Ectodermal cell (in vitro differentiated cells): Measurements from ENCODE around the gene LEUTX.

ENCODE experiments used
- H3K27ac ChIP-seq: 2 replicates; pipeline ENCODE4 v1.7.0; 2013; ENCODE audit warnings: mild to moderate bottlenecking, low read depth, low read length; ENCODE audit not compliant: insufficient read depth, poor library complexity, severe bottlenecking
- H3K27me3 ChIP-seq: 2 replicates; pipeline ENCODE4 v1.7.0; 2013; ENCODE audit warnings: mild to moderate bottlenecking, low read length; ENCODE audit not compliant: insufficient read depth, control insufficient read depth, poor library complexity, severe bottlenecking
- H3K36me3 ChIP-seq: one replicate; pipeline ENCODE4 v1.7.0; 2013; ENCODE audit warnings: low read length; ENCODE audit not compliant: control insufficient read depth, insufficient read depth
- H3K4me1 ChIP-seq: one replicate; pipeline ENCODE4 v1.7.0; 2013; ENCODE audit warnings: low read length; ENCODE audit not compliant: control insufficient read depth, insufficient read depth
- H3K4me3 ChIP-seq: 2 replicates; pipeline ENCODE4 v1.7.0; 2013; ENCODE audit warnings: low read depth, low read length, control low read depth; ENCODE audit not compliant: insufficient read depth
- H3K9me3 ChIP-seq: 2 replicates; pipeline ENCODE4 v1.7.0; 2013; ENCODE audit warnings: mild to moderate bottlenecking, low read length, moderate library complexity; ENCODE audit not compliant: control insufficient read depth
- WGBS, 2 experiments: methylation state at CpG; one replicate each; pipeline ENCODE4 v1.1.7; 2013; ENCODE audit warnings: missing lambda C conversion rate in 2 of 2; 5-methylcytosine and 5-hydroxymethylcytosine counted together

The LEUTX gene

DNA sequence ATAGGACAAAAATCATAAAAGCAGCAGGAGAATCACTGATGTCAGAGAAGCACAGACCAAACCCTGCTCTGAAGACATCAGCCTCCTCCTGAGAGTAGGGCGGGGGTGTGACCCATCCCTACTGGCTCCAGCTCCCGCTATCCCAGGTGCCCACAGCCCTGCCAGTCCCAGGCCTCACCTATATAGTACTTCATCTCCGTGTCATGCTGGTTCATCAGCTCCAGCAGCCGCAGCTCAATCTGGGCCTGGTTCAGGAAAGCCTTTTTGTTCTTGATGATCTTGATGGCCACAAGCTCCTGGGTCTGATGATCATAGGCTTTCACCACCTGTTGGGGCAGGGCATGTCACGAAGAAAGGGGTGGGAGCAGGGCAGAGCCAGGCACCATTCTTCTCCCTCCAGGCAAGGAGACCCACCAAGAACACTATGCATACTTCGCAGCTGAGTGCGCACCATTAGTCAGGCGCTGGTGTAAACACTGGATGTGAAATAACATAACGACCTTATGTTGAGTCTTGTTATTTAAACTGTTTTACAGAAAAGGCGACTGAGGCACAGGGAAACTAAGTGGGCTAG lies 51.1 kb downstream of the LEUTX start:
- peaks cover 64% of the 10 kb centered on the region for H3K36me3 ChIP-seq
- WGBS, 2 experiments = 95 to 96% methylated on average over 10 of the region's 10 CpGs

DNA sequence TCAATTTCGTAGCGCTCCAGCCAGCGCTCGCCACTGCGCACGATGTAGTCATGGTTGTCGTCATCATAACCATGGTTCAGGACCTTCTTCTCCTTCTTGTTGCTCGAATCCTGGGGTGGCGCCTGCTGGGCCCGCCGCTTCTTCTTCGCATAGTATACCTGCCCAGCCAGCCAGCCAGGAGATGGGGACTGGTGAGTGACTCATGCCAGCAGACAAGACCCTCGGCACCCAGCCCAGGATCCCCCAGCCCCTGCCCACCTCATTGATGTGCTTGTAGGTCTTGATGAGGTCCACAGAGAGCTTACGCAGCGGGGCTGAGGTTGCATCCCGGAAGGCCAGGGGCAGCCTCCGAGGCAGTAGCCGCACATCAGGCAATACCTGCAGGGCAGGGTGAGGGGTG lies 51.8 kb downstream of the LEUTX start:
- H3K36me3 ChIP-seq = peaks cover 69% of the 10 kb centered on the region
- no peak overlapping the region for H3K27ac ChIP-seq
- H3K9me3 ChIP-seq = no peaks in the 10 kb centered on the region
- 95 to 96% methylated on average over 18 of the region's 18 CpGs for WGBS, 2 experiments
- H3K4me1 ChIP-seq = peaks cover 11% of the 10 kb centered on the region
- no peak overlapping the region for H3K4me3 ChIP-seq
- H3K27me3 ChIP-seq = no peaks in the 10 kb centered on the region

More for the DNA sequence above, 51.1 kb downstream of the LEUTX start:
- Histone ChIP-seq H3K27ac (no peak overlapping the region), H3K4me1 (peaks cover 11% of the 10 kb centered on the region), H3K4me3 (no peak overlapping the region), H3K27me3 (no peaks in the 10 kb centered on the region), H3K9me3 (no peaks in the 10 kb centered on the region)

DNA sequence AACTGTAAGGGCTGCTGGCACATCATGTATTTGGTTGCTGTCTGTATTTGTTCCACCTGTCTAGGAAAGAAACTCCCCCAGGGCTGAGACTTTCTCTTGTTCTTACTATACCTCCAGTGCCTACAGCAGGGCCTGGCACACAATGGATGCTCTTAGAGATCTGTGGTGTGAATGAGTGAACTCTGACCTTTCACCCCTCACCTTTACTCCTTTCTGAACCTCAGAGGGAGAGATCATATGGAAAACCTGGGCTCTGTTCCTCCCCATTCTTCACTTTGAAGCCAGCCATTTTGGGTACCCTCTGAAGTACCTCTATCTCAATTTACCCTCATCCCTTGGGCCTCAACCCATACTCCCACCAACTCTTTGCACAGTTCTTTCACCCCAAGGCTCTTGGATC lies 52.2 kb downstream of the LEUTX start:
- no peak overlapping the region for H3K27ac ChIP-seq
- no peaks in the 10 kb centered on the region for H3K27me3 ChIP-seq
- peaks cover 65% of the 10 kb centered on the region for H3K36me3 ChIP-seq
- no peaks in the 10 kb centered on the region for H3K9me3 ChIP-seq
- peaks cover 11% of the 10 kb centered on the region for H3K4me1 ChIP-seq
- H3K4me3 ChIP-seq = no peak overlapping the region

DNA sequence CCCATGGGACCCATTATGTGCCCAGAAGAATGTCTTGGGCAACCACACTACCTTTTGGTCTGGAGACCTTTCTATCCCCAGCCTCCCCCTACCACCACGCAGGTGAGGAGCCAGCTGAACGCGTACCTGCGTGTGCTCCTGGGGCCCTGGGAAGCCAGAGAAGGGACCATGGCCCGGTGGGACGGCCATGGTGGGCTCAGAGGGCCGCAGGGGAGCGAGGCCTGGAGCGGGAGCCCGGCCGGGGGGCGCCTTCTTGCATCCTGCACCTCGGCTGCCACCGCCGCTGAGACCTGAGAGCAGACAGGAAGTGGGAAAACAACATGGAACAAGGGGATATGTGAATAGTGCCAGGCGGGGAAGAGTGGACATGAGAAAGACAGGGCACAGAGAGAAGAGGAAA lies 53.0 kb downstream of the LEUTX start:
- Histone ChIP-seq H3K36me3 (peaks cover 66% of the 10 kb centered on the region), H3K9me3 (no peaks in the 10 kb centered on the region), H3K4me1 (peaks cover 11% of the 10 kb centered on the region), H3K4me3 (no peak overlapping the region), H3K27ac (no peak overlapping the region), H3K27me3 (no peaks in the 10 kb centered on the region)
- 96% methylated on average over 16 of the region's 16 CpGs for WGBS, 2 experiments

DNA sequence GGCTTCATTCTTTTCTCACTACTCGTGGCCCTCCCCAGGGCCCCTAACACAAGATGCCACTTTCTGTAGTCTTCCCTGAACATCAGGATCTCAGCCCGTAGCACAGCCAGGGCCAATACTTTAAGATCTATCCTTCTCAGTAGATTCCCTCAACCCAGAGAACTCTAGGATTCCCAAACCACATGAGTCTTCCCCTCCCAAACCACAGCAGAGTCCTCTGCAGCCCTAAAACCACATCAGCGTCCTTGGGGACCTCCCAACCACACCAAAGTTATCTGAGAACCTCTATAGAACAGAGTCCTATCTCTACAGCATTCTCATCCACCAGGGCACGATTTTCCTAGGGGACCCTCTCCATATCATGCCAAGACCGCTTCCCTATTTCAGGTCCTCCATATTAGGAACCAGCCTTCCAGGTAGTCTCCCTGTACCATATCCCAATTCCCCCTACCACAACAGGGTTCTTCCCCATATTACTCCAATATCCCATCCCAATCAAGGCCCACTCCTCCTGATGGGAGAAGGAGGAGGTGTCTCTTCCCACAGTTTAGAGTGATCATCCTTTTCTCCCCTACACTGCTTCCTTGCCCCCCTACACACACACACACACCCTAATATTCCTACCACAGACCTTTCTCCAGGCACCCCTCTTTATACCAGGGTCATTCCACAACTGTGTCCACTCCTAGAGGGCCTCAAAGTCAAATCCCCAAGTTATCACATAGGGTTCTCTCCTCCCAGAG lies 53.9 kb downstream of the LEUTX start:
- Histone ChIP-seq H3K36me3 (peaks cover 68% of the 10 kb centered on the region), H3K27ac (no peak overlapping the region), H3K9me3 (no peaks in the 10 kb centered on the region), H3K27me3 (no peaks in the 10 kb centered on the region), H3K4me3 (peak overlapping the region; percentile 91), H3K4me1 (peaks cover 11% of the 10 kb centered on the region)
- WGBS, 2 experiments = 91 to 93% methylated on average over 5 of the region's 5 CpGs

DNA sequence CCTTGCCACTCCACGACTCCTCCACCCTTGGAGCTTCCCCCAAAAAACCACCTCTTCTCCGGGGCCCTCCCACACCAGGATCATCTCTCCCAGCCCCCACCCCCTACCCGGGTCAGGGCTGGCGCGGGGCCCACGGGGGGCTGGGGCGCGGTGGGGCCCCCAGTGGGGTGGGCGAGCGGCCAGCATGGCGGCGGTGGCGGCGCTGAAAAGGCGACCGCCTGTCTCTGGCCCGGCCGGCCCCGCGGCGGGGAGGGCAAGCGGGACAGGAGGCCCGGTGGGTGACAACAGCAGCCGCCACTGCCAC lies 54.5 kb downstream of the LEUTX start:
- 1 to 2% methylated on average over 24 of the region's 24 CpGs for WGBS, 2 experiments
- Histone ChIP-seq H3K9me3 (no peaks in the 10 kb centered on the region), H3K27ac (peak overlapping the region; percentile 74), H3K4me1 (peaks cover 11% of the 10 kb centered on the region), H3K4me3 (peak overlapping the region; percentile 91), H3K36me3 (peaks cover 67% of the 10 kb centered on the region), H3K27me3 (no peaks in the 10 kb centered on the region)

DNA sequence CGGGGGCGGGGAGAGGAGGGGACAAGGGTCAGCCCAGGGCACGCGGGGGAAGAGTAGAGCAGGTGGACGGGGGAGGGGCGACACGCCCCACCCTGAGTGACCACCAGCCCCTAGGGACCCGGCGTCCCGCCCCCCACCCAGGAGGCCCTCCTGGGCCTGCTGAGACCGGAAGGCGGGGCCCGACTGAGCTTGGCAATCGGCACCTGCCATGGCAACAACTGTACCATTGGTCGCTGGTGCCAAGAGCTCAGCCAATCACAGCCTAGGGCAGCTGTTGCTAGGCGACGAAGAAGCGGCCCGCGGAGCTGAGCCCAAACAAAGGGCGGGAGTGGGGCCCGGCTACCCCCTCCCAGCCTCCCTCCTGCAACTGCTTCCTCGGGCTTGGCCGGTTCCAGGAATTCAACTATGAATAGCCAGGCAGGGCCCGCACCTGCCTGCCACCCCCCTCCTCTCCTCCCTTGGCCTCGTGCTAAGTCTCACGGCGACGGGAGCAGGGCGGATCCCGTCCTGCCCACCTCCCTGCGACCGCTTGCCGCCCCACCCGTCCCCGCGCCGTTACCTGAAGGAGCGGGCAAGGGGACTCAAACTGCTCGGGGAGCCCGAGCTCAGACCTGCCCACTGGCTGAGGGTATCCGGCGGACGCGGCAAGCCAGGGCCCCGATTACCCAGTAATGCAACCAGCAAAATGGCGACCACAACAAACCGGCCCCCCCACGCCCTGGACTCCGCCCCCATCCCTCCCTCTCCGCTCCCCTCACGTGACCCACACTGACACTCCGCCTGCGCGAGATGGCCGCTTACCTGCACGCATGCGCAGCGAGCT lies 55.0 kb downstream of the LEUTX start, which contains the start of gene DYRK1B:
TSS of gene DYRK1B (minus strand) at position 699 of the 823 bp plus-strand sequence. CDS start 2,295 bp downstream, outside the sequence.
- Histone ChIP-seq H3K9me3 (no peaks in the 10 kb centered on the region), H3K36me3 (peaks cover 63% of the 10 kb centered on the region), H3K27ac (peak within 1 kb of the TSS; percentile 100), H3K4me1 (peaks cover 11% of the 10 kb centered on the region), H3K27me3 (no peaks in the 10 kb centered on the region), H3K4me3 (peak within 1 kb of the TSS; percentile 91)
- 0% methylated on average over 59 of the region's 59 CpGs for WGBS, 2 experiments

DNA sequence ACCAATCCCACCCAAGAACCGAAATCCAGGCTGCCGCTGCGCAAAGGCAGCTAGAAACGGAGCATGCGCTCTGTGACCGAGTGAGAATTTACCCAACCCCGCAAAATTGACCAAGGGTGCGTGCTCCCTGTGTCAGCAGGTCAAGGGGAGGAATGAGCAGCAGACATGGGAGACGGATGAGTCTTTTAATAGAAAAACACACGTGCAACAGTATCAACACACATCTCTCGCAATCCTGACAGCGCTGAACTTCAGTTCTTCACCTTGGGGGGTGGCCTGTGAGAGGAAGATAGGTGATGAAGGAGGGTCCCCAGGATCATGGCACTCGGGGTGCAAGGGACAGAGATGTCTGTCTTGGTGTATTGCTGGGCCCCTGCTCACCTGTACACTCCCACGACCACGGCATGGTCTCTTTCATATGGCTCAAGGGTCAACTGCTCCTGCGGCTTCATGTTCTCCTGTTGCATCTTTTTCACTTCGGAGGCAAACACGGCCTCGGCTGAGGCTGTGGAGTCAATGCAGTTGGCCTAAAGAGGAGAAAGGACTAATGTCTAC lies 55.7 kb downstream of the LEUTX start:
- Histone ChIP-seq H3K4me3 (peak overlapping the region; percentile 91), H3K27ac (peak overlapping the region; percentile 6), H3K4me1 (peaks cover 11% of the 10 kb centered on the region), H3K36me3 (peaks cover 57% of the 10 kb centered on the region), H3K9me3 (no peaks in the 10 kb centered on the region), H3K27me3 (no peaks in the 10 kb centered on the region)
- WGBS, 2 experiments = 54 to 55% methylated on average over 19 of the region's 19 CpGs
